HUES64 (cell line): ENCODE results near the gene BTBD7.

Source experiments
- H3K27ac ChIP-seq: 2 replicates; pipeline ENCODE4 v1.7.0; 2013; ENCODE audit warnings: low read depth, low read length, inconsistent platforms
- H3K27me3 ChIP-seq: 2 replicates; pipeline ENCODE4 v1.6.1; 2013; ENCODE audit warnings: mild to moderate bottlenecking, low read length; ENCODE audit not compliant: insufficient read depth
- H3K36me3 ChIP-seq: 2 replicates; pipeline ENCODE4 v1.6.1; 2013; ENCODE audit warnings: mild to moderate bottlenecking, low read length; ENCODE audit not compliant: insufficient read depth
- H3K4me1 ChIP-seq: 2 replicates; pipeline ENCODE4 v1.6.1; 2013; ENCODE audit warnings: mild to moderate bottlenecking, low read length, moderate library complexity; ENCODE audit not compliant: insufficient read depth
- H3K4me3 ChIP-seq: 2 replicates; pipeline ENCODE4 v1.5.1; 2013; ENCODE audit warnings: mild to moderate bottlenecking, low read length, moderate library complexity
- H3K9ac ChIP-seq: 2 replicates; pipeline ENCODE4 v1.6.1; 2013; ENCODE audit warnings: mild to moderate bottlenecking, low read depth, low read length
- H3K9me3 ChIP-seq: 2 replicates; pipeline ENCODE4 v1.6.1; 2013; ENCODE audit warnings: low read depth, low read length; ENCODE audit not compliant: insufficient read depth
- WGBS: fragments of 150-250, 120-280 bp; methylation state at CpG from one replicate; pipeline ENCODE4 v1.1.7; 2013; ENCODE audit warnings: missing lambda C conversion rate; 5-methylcytosine and 5-hydroxymethylcytosine counted together

Gene BTBD7

GRCh38 chr14:93317210-93317874 lies 15.5 kb downstream of the BTBD7 start:
- Histone ChIP-seq H3K27me3 (no peaks in the 10 kb centered on the region), H3K36me3 (no peaks in the 10 kb centered on the region), H3K27ac (peak overlapping the region; percentile 37), H3K4me3 (no peak overlapping the region), H3K9me3 (no peaks in the 10 kb centered on the region), H3K9ac (no peak overlapping the region), H3K4me1 (peaks cover 32% of the 10 kb centered on the region)
- WGBS = 97% methylated on average over 5 of the region's 7 CpGs

- WGBS = 89% methylated on average over 4 of the region's 4 CpGs
Observed at GRCh38 chr14:93316716-93317115, 16.1 kb downstream of the BTBD7 start.

GRCh38 chr14:93315575-93315974 lies 17.3 kb downstream of the BTBD7 start:
- no peak overlapping the region for H3K4me3 ChIP-seq
- H3K9me3 ChIP-seq = no peaks in the 10 kb centered on the region
- no peak overlapping the region for H3K27ac ChIP-seq
- H3K4me1 ChIP-seq = peaks cover 29% of the 10 kb centered on the region
- H3K9ac ChIP-seq = no peak overlapping the region
- no peaks in the 10 kb centered on the region for H3K27me3 ChIP-seq
- no peaks in the 10 kb centered on the region for H3K36me3 ChIP-seq

More at GRCh38 chr14:93316716-93317115, 16.1 kb downstream of the BTBD7 start:
- Histone ChIP-seq H3K27ac (no peak overlapping the region), H3K9me3 (no peaks in the 10 kb centered on the region), H3K9ac (no peak overlapping the region), H3K4me3 (no peak overlapping the region), H3K4me1 (peaks cover 32% of the 10 kb centered on the region), H3K27me3 (no peaks in the 10 kb centered on the region), H3K36me3 (no peaks in the 10 kb centered on the region)

GRCh38 chr14:93311082-93311481 lies 21.8 kb downstream of the BTBD7 start:
- H3K27me3 ChIP-seq = no peaks in the 10 kb centered on the region
- no peaks in the 10 kb centered on the region for H3K9me3 ChIP-seq
- no peak overlapping the region for H3K4me3 ChIP-seq
- H3K4me1 ChIP-seq = 0 out of 2 replicates have a peak, but pooled peaks cover 7% of the 10 kb centered on the region
- H3K36me3 ChIP-seq = no peaks in the 10 kb centered on the region
- 92% methylated on average over 1 of the region's 1 CpG for WGBS
- no peak overlapping the region for H3K27ac ChIP-seq
- H3K9ac ChIP-seq = no peak overlapping the region

GRCh38 chr14:93309427-93309966 lies 23.3 kb downstream of the BTBD7 start:
- Histone ChIP-seq H3K4me3 (no peak overlapping the region), H3K9me3 (no peaks in the 10 kb centered on the region), H3K36me3 (no peaks in the 10 kb centered on the region), H3K4me1 (0 out of 2 replicates have a peak, but pooled peaks cover 7% of the 10 kb centered on the region), H3K9ac (no peak overlapping the region), H3K27me3 (no peaks in the 10 kb centered on the region), H3K27ac (no peak overlapping the region)
- WGBS = 93% methylated on average over 2 of the region's 2 CpGs

- Histone ChIP-seq H3K9ac (no peak overlapping the region), H3K4me1 (peaks cover 10% of the 10 kb centered on the region; the same call in 1 of the 2 replicates), H3K27me3 (no peaks in the 10 kb centered on the region), H3K27ac (no peak overlapping the region), H3K9me3 (no peaks in the 10 kb centered on the region), H3K4me3 (no peak overlapping the region), H3K36me3 (no peaks in the 10 kb centered on the region)
- 88% methylated on average over 2 of the region's 2 CpGs for WGBS
Observed at GRCh38 chr14:93308686-93309345, 24.0 kb downstream of the BTBD7 start.

GRCh38 chr14:93306812-93307211 lies 26.0 kb downstream of the BTBD7 start:
- Histone ChIP-seq H3K4me3 (no peak overlapping the region), H3K36me3 (no peaks in the 10 kb centered on the region), H3K27me3 (no peaks in the 10 kb centered on the region), H3K27ac (no peak overlapping the region), H3K9me3 (no peaks in the 10 kb centered on the region), H3K9ac (no peak overlapping the region), H3K4me1 (peaks cover 15% of the 10 kb centered on the region; the same call in 1 of the 2 replicates)

- peaks cover 18% of the 10 kb centered on the region; the same call in 1 of the 2 replicates for H3K4me1 ChIP-seq
- no peak overlapping the region for H3K4me3 ChIP-seq
- no peaks in the 10 kb centered on the region for H3K27me3 ChIP-seq
- no peak overlapping the region for H3K27ac ChIP-seq
- no peaks in the 10 kb centered on the region for H3K9me3 ChIP-seq
- no peak overlapping the region for H3K9ac ChIP-seq
- WGBS = 95% methylated on average over 5 of the region's 6 CpGs
- H3K36me3 ChIP-seq = no peaks in the 10 kb centered on the region
Observed at GRCh38 chr14:93305725-93306418, 27.0 kb downstream of the BTBD7 start.

- no peaks in the 10 kb centered on the region for H3K36me3 ChIP-seq
- H3K4me3 ChIP-seq = no peak overlapping the region
- H3K27ac ChIP-seq = no peak overlapping the region
- WGBS = no CpG with 5 or more reads among the region's 1 CpG
- H3K9ac ChIP-seq = no peak overlapping the region
- H3K9me3 ChIP-seq = no peaks in the 10 kb centered on the region
- peaks cover 22% of the 10 kb centered on the region for H3K4me1 ChIP-seq
- H3K27me3 ChIP-seq = no peaks in the 10 kb centered on the region
Observed at GRCh38 chr14:93304771-93305170, 28.1 kb downstream of the BTBD7 start.

- H3K36me3 ChIP-seq = no peaks in the 10 kb centered on the region
- H3K4me3 ChIP-seq = no peak overlapping the region
- H3K9ac ChIP-seq = no peak overlapping the region
- no peaks in the 10 kb centered on the region for H3K9me3 ChIP-seq
- H3K27ac ChIP-seq = no peak overlapping the region
- WGBS = 84% methylated on average over 3 of the region's 3 CpGs
- H3K27me3 ChIP-seq = no peaks in the 10 kb centered on the region
- peaks cover 25% of the 10 kb centered on the region for H3K4me1 ChIP-seq
Observed at GRCh38 chr14:93303659-93304058, 29.2 kb downstream of the BTBD7 start.
